Putamen (tissue), 1 donor: Measurements from ENCODE around the gene FTO.
"Not testable (repeated sequence)": the region's sequence is repeated elsewhere in the genome, so short reads cannot be mapped to it uniquely, and the experiment has no call there.

ENCODE experiments used
- DNase-seq: peaks from one replicate; pipeline ENCODE4 v3.0.0-alpha.2; 2016; ENCODE audit warnings: low spot score

FTO gene

GRCh38 chr16:53827741-53828140 lies 123.8 kb downstream of the FTO start:
- DNase-seq, result peak; percentile 32

GRCh38 chr16:53829186-53829747 lies 125.3 kb downstream of the FTO start:
- no peak for DNase-seq

GRCh38 chr16:53832896-53833544 lies 129.1 kb downstream of the FTO start:
- DNase-seq, result no peak

GRCh38 chr16:53836142-53836541 lies 132.2 kb downstream of the FTO start:
- DNase-seq, result no peak

- no peak for DNase-seq
These were observed 132.7 kb downstream of the FTO start for GRCh38 chr16:53836680-53837079.

- no peak for DNase-seq
These were observed 133.5 kb downstream of the FTO start for GRCh38 chr16:53837426-53837825.

GRCh38 chr16:53839150-53839549 lies 135.2 kb downstream of the FTO start:
- no peak for DNase-seq

GRCh38 chr16:53840456-53840855 lies 136.5 kb downstream of the FTO start:
- no peak for DNase-seq

- DNase-seq, result peak; percentile 36
These were observed 137.9 kb downstream of the FTO start for GRCh38 chr16:53841884-53842283.

- no peak for DNase-seq
These were observed 139.1 kb downstream of the FTO start for GRCh38 chr16:53843084-53843483.

GRCh38 chr16:53844804-53845203 lies 140.8 kb downstream of the FTO start:
- peak; percentile 36 for DNase-seq

GRCh38 chr16:53846549-53846948 lies 142.6 kb downstream of the FTO start:
- DNase-seq, result not testable (repeated sequence)

- DNase-seq, result no peak
These were observed 143.0 kb downstream of the FTO start for GRCh38 chr16:53846971-53847370.

GRCh38 chr16:53848277-53848942 lies 144.5 kb downstream of the FTO start:
- DNase-seq, result no peak

- no peak for DNase-seq
These were observed 145.0 kb downstream of the FTO start for GRCh38 chr16:53848950-53849349.

- DNase-seq, result no peak
These were observed 145.6 kb downstream of the FTO start for GRCh38 chr16:53849585-53849984.

- DNase-seq, result no peak
These were observed 146.0 kb downstream of the FTO start for GRCh38 chr16:53849994-53850393.

GRCh38 chr16:53852678-53853077 lies 148.7 kb downstream of the FTO start:
- DNase-seq, result no peak

GRCh38 chr16:53855056-53855455 lies 151.1 kb downstream of the FTO start:
- no peak for DNase-seq

GRCh38 chr16:53855511-53855910 lies 151.6 kb downstream of the FTO start:
- DNase-seq, result no peak

GRCh38 chr16:53859995-53860540 lies 156.1 kb downstream of the FTO start:
- no peak for DNase-seq

- no peak for DNase-seq
These were observed 159.9 kb downstream of the FTO start for GRCh38 chr16:53863861-53864260.

- peak; percentile 11 for DNase-seq
These were observed 161.0 kb downstream of the FTO start for GRCh38 chr16:53864819-53865493.
